ENCODE results near the gene IGFBP5.

GRCh38 chr2:216713691-216714336, 18.5 kb upstream of the IGFBP5 start:
- TF ChIP-seq CTCF (conservative IDR thresholded peaks at IDR 0.05; ENCODE audit: low read length): no peak
- TF ChIP-seq EZH2phosphoT487 (IDR thresholded peaks at IDR 0.05; ENCODE audit: borderline replicate concordance, low read depth, low read length): no peak
